Endothelial cell of umbilical vein (primary cell): ENCODE results near the gene TEX22. TPM values are rescaled to one million over a fixed set of nuclear protein-coding genes. Genes with fewer than 3 reads are reported as not detected.

Experiments
- BruUV-seq: library from RNA; stranded (reverse); fragments of 400-500 nt; replicated peaks from 2 replicates; lab custom pipeline; 2021; lab: Mats Ljungman, UMichigan
- CTCF ChIA-PET: fragments of 300-600, 350-600 bp; sonication (Branson Sonifier 250); formaldehyde crosslinking; loops from one replicate; lab custom pipeline; 2021; ENCODE audit warnings: antibody characterized with exemption, inconsistent platforms; lab: Charles Lee
- POLR2A ChIA-PET: fragments of 300-600, 350-600 bp; sonication (Branson Sonifier 250); formaldehyde crosslinking; loops from one replicate; lab custom pipeline; 2021; ENCODE audit warnings: antibody characterized with exemption, inconsistent platforms; lab: Charles Lee
- DNase-seq: peaks from one replicate; pipeline ENCODE4 v3.0.0-alpha.2; 2011; ENCODE audit warnings: low read depth, low spot score
- FAIRE-seq: peaks from 2 replicates; lab custom pipeline; 2011; peaks lifted over from hg19 to GRCh38; lab: Jason Lieb, UNC
- H2AFZ ChIP-seq: 2 replicates; pipeline ENCODE4 v1.6.0; 2012; ENCODE audit warnings: low read depth, low read length, control low read depth, inconsistent platforms
- H3K27ac ChIP-seq: 2 replicates; pipeline ENCODE4 v1.5.1; 2011; ENCODE audit warnings: low read depth, mild to moderate bottlenecking, control low read depth, low read length, moderate library complexity; ENCODE audit not compliant: insufficient read depth
- H3K27me3 ChIP-seq, 2 experiments: 2 replicates each; pipeline versions ENCODE4 v1.6.0 to v1.6.1; 2011; ENCODE audit warnings: low read length in 2 of 2, mixed read lengths in 1 of 2; ENCODE audit not compliant: control insufficient read depth in 2 of 2, insufficient read depth in 2 of 2
- H3K36me3 ChIP-seq, 2 experiments: 2 replicates in 1 of 2; 3 replicates in 1 of 2; pipeline ENCODE4 v1.5.1; 2011; ENCODE audit warnings: low read length in 2 of 2, mild to moderate bottlenecking in 1 of 2, moderate library complexity in 1 of 2; ENCODE audit not compliant: control insufficient read depth in 2 of 2, insufficient read depth in 2 of 2; ENCODE audit errors: extremely low read depth in 1 of 2
- H3K4me1 ChIP-seq: 3 replicates; pipeline ENCODE4 v1.5.1; 2011; ENCODE audit warnings: mild to moderate bottlenecking, low read length; ENCODE audit not compliant: control insufficient read depth, insufficient read depth; ENCODE audit errors: extremely low read depth
- H3K4me2 ChIP-seq: 2 replicates; pipeline ENCODE4 v1.6.1; 2011; ENCODE audit warnings: low read length, control low read depth, mixed read lengths; ENCODE audit not compliant: insufficient read depth
- H3K4me3 ChIP-seq, 3 experiments: fragments of 200-600 bp in 1 of 3; sonication (generic), shearing (Covaris generic) in 1 of 3; replicated peaks in 1 of 3; 2 replicates each; pipeline ENCODE4 v1.5.1; 2011 to 2016; ENCODE audit warnings: control low read depth in 3 of 3, low read length in 3 of 3, mild to moderate bottlenecking in 2 of 3, inconsistent platforms in 1 of 3, low read depth in 1 of 3, moderate library complexity in 1 of 3; ENCODE audit not compliant: insufficient read depth in 1 of 3
- H3K79me2 ChIP-seq: 2 replicates; pipeline ENCODE4 v1.6.0; 2012; ENCODE audit warnings: low read length, inconsistent platforms; ENCODE audit not compliant: control insufficient read depth, insufficient read depth
- H3K9ac ChIP-seq: replicated peaks from 2 replicates; pipeline ENCODE3; 2011; ENCODE audit warnings: low read length, control low read depth; ENCODE audit not compliant: insufficient read depth; ENCODE audit errors: extremely low read depth
- H3K9me1 ChIP-seq: replicated peaks from 3 replicates; pipeline ENCODE4 v1.6.0; 2011; ENCODE audit warnings: mild to moderate bottlenecking, low read length; ENCODE audit not compliant: control insufficient read depth, insufficient read depth; ENCODE audit errors: extremely low read depth
- H3K9me3 ChIP-seq: replicated peaks from 2 replicates; pipeline ENCODE4 v1.5.1; 2012; ENCODE audit warnings: low read length, inconsistent platforms; ENCODE audit not compliant: control insufficient read depth, insufficient read depth
- H4K20me1 ChIP-seq: replicated peaks from 2 replicates; pipeline ENCODE3; 2011; ENCODE audit warnings: mild to moderate bottlenecking, low read length; ENCODE audit not compliant: control insufficient read depth, insufficient read depth; ENCODE audit errors: extremely low read depth
- CTCF ChIP-seq, 2 donors: IDR thresholded peaks; 1 replicate in 1 of 2; 2 replicates in 1 of 2; pipeline ENCODE4 v1.5.1; 2011; ENCODE audit warnings: low read length in 2 of 2, mild to moderate bottlenecking in 2 of 2, moderate library complexity in 2 of 2, control low read depth in 1 of 2, inconsistent platforms in 1 of 2, low read depth in 1 of 2; ENCODE audit not compliant: insufficient read depth in 1 of 2; ENCODE audit errors: extremely low read depth in 1 of 2
- EZH2 ChIP-seq: IDR thresholded peaks from 2 replicates; pipeline ENCODE4 v1.6.1; 2012; ENCODE audit warnings: borderline replicate concordance, low read depth, mild to moderate bottlenecking, moderate library complexity, low read length, inconsistent platforms; ENCODE audit not compliant: severe bottlenecking
- FOS ChIP-seq: IDR thresholded peaks from 2 replicates; pipeline ENCODE4 v1.6.1; 2011; ENCODE audit warnings: mild to moderate bottlenecking, low read length, moderate library complexity, borderline replicate concordance; ENCODE audit not compliant: insufficient read depth
- GATA2 ChIP-seq: IDR thresholded peaks from 2 replicates; pipeline ENCODE4 v1.7.0; 2011; ENCODE audit warnings: low read depth, mild to moderate bottlenecking, moderate library complexity, mixed read lengths, low read length; ENCODE audit not compliant: insufficient read length, insufficient read depth
- JUN ChIP-seq: IDR thresholded peaks from 2 replicates; pipeline ENCODE4 v1.6.1; 2011; ENCODE audit warnings: borderline replicate concordance, low read depth; ENCODE audit not compliant: insufficient read length, insufficient read depth
- MYC ChIP-seq: IDR thresholded peaks from one replicate; pipeline ENCODE4 v1.6.1; 2011; ENCODE audit warnings: mild to moderate bottlenecking, low read depth, low read length
- POLR2A ChIP-seq: IDR thresholded peaks from 2 replicates; pipeline ENCODE4 v1.6.1; 2012; ENCODE audit warnings: low read depth, mild to moderate bottlenecking, control low read depth, low read length
- POLR2AphosphoS5 ChIP-seq: IDR thresholded peaks from 2 replicates; pipeline ENCODE4 v1.6.1; 2012; ENCODE audit warnings: low read depth, mild to moderate bottlenecking, control low read depth, low read length, moderate library complexity; ENCODE audit not compliant: insufficient read depth
- dilution Hi-C: fragments of 300-500 bp; cut with MboI; formaldehyde crosslinking; loops from one replicate; pipeline ENCODE4 v1.15.0; 2019; ENCODE audit warnings: low sequenced_read_pairs; ENCODE audit not compliant: extremely low pct_ligation_motif_present
- intact Hi-C: fragments of 100-400 bp; cut with micrococcal nuclease; formaldehyde crosslinking; loops from one replicate; pipeline ENCODE4 v1.10.0; 2022
- polyA plus RNA-seq, 4 experiments: library from polyadenylated mRNA; depleted of rRNA in 3 of 4; stranded (reverse) in 3 of 4; unstranded in 1 of 4; fragments of >200 nt; gene quantifications; 2 replicates each; pipeline versions ENCODE4 v1.2.1 to v1.2.3, GENCODE V29; 2011 to 2012; ENCODE audit warnings: missing spikeins in 1 of 4
- total RNA-seq: library from RNA; stranded (reverse); gene quantifications from 2 replicates; pipeline ENCODE4 v1.2.3, GENCODE V29; 2021
- TF ChIP-seq, protein P1 (sequence below): IDR thresholded peaks from 2 replicates; pipeline ENCODE4 v1.6.1; 2011; ENCODE audit not compliant: insufficient read depth, insufficient read length

Gene TEX22
- total and polyA plus RNA-seq, 2 donors (not counting 3 experiments of a cell fraction or from before 2014, with no cell fraction given), result 0.06 to 1.1 TPM

DNA sequence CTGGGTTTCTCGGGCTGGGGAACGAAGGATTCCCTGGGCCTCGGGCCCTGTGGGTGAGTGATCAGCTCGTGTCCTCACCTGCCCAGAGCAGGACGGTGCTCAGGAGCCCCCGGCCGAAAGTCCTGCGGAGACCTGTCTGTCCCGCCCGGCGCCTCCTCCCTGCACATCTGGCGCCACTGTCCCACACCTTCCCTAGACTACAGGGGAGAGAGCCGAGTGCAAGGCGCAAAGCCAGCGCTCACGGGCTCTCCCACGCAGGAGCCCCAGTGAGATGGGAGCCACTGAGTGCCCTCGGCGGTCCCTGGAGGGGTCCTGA lies 13.1 kb upstream of the TEX22 start:
- BruUV-seq, result no TSS peak
- TF ChIP-seq, protein P1, sequence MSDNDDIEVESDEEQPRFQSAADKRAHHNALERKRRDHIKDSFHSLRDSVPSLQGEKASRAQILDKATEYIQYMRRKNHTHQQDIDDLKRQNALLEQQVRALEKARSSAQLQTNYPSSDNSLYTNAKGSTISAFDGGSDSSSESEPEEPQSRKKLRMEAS, result no peak
- TF ChIP-seq FOS (no peak), POLR2A (no peak), JUN (no peak), CTCF (IDR thresholded peaks at IDR 0.05; ENCODE audit: extremely low read depth in 1 of 2, insufficient read depth in 1 of 2, low read depth in 1 of 2, low read length in 2 of 2) (no peak), MYC (no peak), GATA2 (no peak), POLR2AphosphoS5 (no peak), EZH2 (no peak)
- intact Hi-C loops (no loop called here), dilution Hi-C loops (no loop called here)
- no peaks in the 10 kb centered on the region for H3K9me1 ChIP-seq
- H3K27ac ChIP-seq, result no peak overlapping the region
- no peaks in the 10 kb centered on the region for H3K9me3 ChIP-seq
- FAIRE-seq (no peak), DNase-seq (no peak)
- H3K4me2 ChIP-seq, result no peak overlapping the region
- H2AFZ ChIP-seq, result no peak overlapping the region
- H3K36me3 ChIP-seq, result peaks cover 0 to 8% of the 10 kb centered on the region in 2 experiments
- H3K79me2 ChIP-seq, result no peaks in the 10 kb centered on the region
- no peaks in the 10 kb centered on the region for H3K27me3 ChIP-seq
- ChIA-PET POLR2A (no interaction called here), CTCF (interaction anchor here (0.8 kb wide), 1 partner anchor 105 kb away, joined by 3 read pairs; no protein-coding TSS in a partner anchor)
- H3K4me1 ChIP-seq, result no peaks in the 10 kb centered on the region
- no peak overlapping the region for H3K4me3 ChIP-seq
- H3K9ac ChIP-seq, result no peak overlapping the region
- no peaks in the 10 kb centered on the region for H4K20me1 ChIP-seq
